ENCODE data around the gene DKC1. TPM values are rescaled to one million over a fixed set of nuclear protein-coding genes. Genes with fewer than 3 reads are reported as not detected.

Gene DKC1
- total RNA-seq, 2 experiments from 2014 or later = 64.7 to 69.3 TPM

GRCh38 chrX:154780968-154781367 lies 18.3 kb downstream of the DKC1 start:
- H3K4me3 Mint-ChIP-seq = no peak overlapping the region
- peaks cover 36% of the 10 kb centered on the region for H3K4me1 Mint-ChIP-seq
- no peak for DNase-seq
- no peaks in the 10 kb centered on the region for H3K9me3 Mint-ChIP-seq
- H3K27me3 Mint-ChIP-seq = no peaks in the 10 kb centered on the region
- peaks cover 44% of the 10 kb centered on the region for H3K36me3 Mint-ChIP-seq (ENCODE audit: low read depth)
- POLR2A ChIA-PET = no interaction called here
- no peak overlapping the region for H3K27ac Mint-ChIP-seq
- CTCF ChIA-PET = no interaction called here

- peaks cover 34% of the 10 kb centered on the region for H3K4me1 Mint-ChIP-seq
- no peaks in the 10 kb centered on the region for H3K27me3 Mint-ChIP-seq
- peak overlapping the region; percentile 54 for H3K4me3 Mint-ChIP-seq
- DNase-seq = no peak
- H3K27ac Mint-ChIP-seq = peak overlapping the region; percentile 79
- CTCF ChIA-PET = interaction anchor here (1.4 kb wide), 1 partner anchor 8 kb away, joined by 5 read pairs; no protein-coding TSS in a partner anchor
- no peaks in the 10 kb centered on the region for H3K9me3 Mint-ChIP-seq
- peaks cover 39% of the 10 kb centered on the region for H3K36me3 Mint-ChIP-seq (ENCODE audit: low read depth)
- POLR2A ChIA-PET = interaction anchor here (0.6 kb wide), 1 partner anchor 21 kb away, joined by 3 read pairs; no protein-coding TSS in a partner anchor
Observed at GRCh38 chrX:154784149-154784995, 21.7 kb downstream of the DKC1 start.

- H3K27me3 Mint-ChIP-seq = no peaks in the 10 kb centered on the region
- H3K4me3 Mint-ChIP-seq = no peak overlapping the region
- peaks cover 34% of the 10 kb centered on the region for H3K4me1 Mint-ChIP-seq
- POLR2A ChIA-PET = no interaction called here
- H3K27ac Mint-ChIP-seq = no peak overlapping the region
- CTCF ChIA-PET = interaction anchor here (1.4 kb wide), 1 partner anchor 9 kb away, joined by 5 read pairs; no protein-coding TSS in a partner anchor
- peaks cover 46% of the 10 kb centered on the region for H3K36me3 Mint-ChIP-seq (ENCODE audit: low read depth)
- DNase-seq = no peak
- H3K9me3 Mint-ChIP-seq = no peaks in the 10 kb centered on the region
Observed at GRCh38 chrX:154785716-154786115, 23.1 kb downstream of the DKC1 start.

- Mint-ChIP-seq H3K27ac (no peak overlapping the region), H3K36me3 (ENCODE audit: low read depth) (peaks cover 24% of the 10 kb centered on the region), H3K4me3 (no peak overlapping the region), H3K4me1 (peaks cover 8% of the 10 kb centered on the region), H3K27me3 (no peaks in the 10 kb centered on the region), H3K9me3 (no peaks in the 10 kb centered on the region)
- DNase-seq = no peak
- ChIA-PET POLR2A (no interaction called here), CTCF (interaction anchor here (0.8 kb wide), 1 partner anchor 9 kb away, joined by 3 read pairs; no protein-coding TSS in a partner anchor)
Observed at GRCh38 chrX:154791467-154791866, 28.8 kb downstream of the DKC1 start.

- Mint-ChIP-seq H3K36me3 (ENCODE audit: low read depth) (peaks cover 24% of the 10 kb centered on the region), H3K4me1 (peaks cover 11% of the 10 kb centered on the region), H3K9me3 (no peaks in the 10 kb centered on the region), H3K4me3 (no peak overlapping the region), H3K27ac (no peak overlapping the region), H3K27me3 (no peaks in the 10 kb centered on the region)
- no peak for DNase-seq
- POLR2A ChIA-PET = no interaction called here
- CTCF ChIA-PET = interaction anchor here (0.8 kb wide), 1 partner anchor 9 kb away, joined by 3 read pairs; no protein-coding TSS in a partner anchor
Observed at GRCh38 chrX:154791939-154792338, 29.3 kb downstream of the DKC1 start.

GRCh38 chrX:154793084-154793795 lies 30.6 kb downstream of the DKC1 start:
- Mint-ChIP-seq H3K27me3 (no peaks in the 10 kb centered on the region), H3K4me3 (no peak overlapping the region)

GRCh38 chrX:154795016-154795415 lies 32.4 kb downstream of the DKC1 start:
- Mint-ChIP-seq H3K27ac (no peak overlapping the region), H3K27me3 (no peaks in the 10 kb centered on the region), H3K36me3 (ENCODE audit: low read depth) (peaks cover 16% of the 10 kb centered on the region), H3K9me3 (no peaks in the 10 kb centered on the region), H3K4me3 (no peak overlapping the region), H3K4me1 (peaks cover 39% of the 10 kb centered on the region)
- ChIA-PET POLR2A (no interaction called here), CTCF (no interaction called here)
- no peak for DNase-seq

More at GRCh38 chrX:154793084-154793795, 30.6 kb downstream of the DKC1 start:
- POLR2A ChIA-PET = no interaction called here
- Mint-ChIP-seq H3K4me1 (peaks cover 24% of the 10 kb centered on the region), H3K36me3 (ENCODE audit: low read depth) (peaks cover 20% of the 10 kb centered on the region), H3K27ac (no peak overlapping the region), H3K9me3 (no peaks in the 10 kb centered on the region)
- CTCF ChIA-PET = no interaction called here
- DNase-seq = no peak

- peaks cover 3% of the 10 kb centered on the region for H3K36me3 Mint-ChIP-seq (ENCODE audit: low read depth)
- CTCF ChIA-PET = no interaction called here
- H3K4me3 Mint-ChIP-seq = no peak overlapping the region
- no peaks in the 10 kb centered on the region for H3K27me3 Mint-ChIP-seq
- POLR2A ChIA-PET = no interaction called here
- H3K4me1 Mint-ChIP-seq = peaks cover 56% of the 10 kb centered on the region
- no peaks in the 10 kb centered on the region for H3K9me3 Mint-ChIP-seq
- DNase-seq = no peak
- H3K27ac Mint-ChIP-seq = no peak overlapping the region
Observed at GRCh38 chrX:154797006-154797405, 34.3 kb downstream of the DKC1 start.

GRCh38 chrX:154799556-154800348 lies 37.1 kb downstream of the DKC1 start:
- no peak for DNase-seq
- H3K36me3 Mint-ChIP-seq (ENCODE audit: low read depth) = peaks cover 3% of the 10 kb centered on the region
- peak overlapping the region; percentile 32 for H3K4me3 Mint-ChIP-seq
- no peaks in the 10 kb centered on the region for H3K27me3 Mint-ChIP-seq
- peaks cover 74% of the 10 kb centered on the region for H3K4me1 Mint-ChIP-seq
- CTCF ChIA-PET = interaction anchor here (0.9 to 1.6 kb wide), 4 partner anchors 8 to 41 kb away, joined by 3 to 4 read pairs (median 3); no protein-coding TSS in a partner anchor
- POLR2A ChIA-PET = no interaction called here
- peak overlapping the region; percentile 76 for H3K27ac Mint-ChIP-seq
- H3K9me3 Mint-ChIP-seq = no peaks in the 10 kb centered on the region

- H3K4me3 Mint-ChIP-seq = peak overlapping the region; percentile 54
- H3K27me3 Mint-ChIP-seq = no peaks in the 10 kb centered on the region
- H3K36me3 Mint-ChIP-seq (ENCODE audit: low read depth) = peaks cover 3% of the 10 kb centered on the region
- ChIA-PET CTCF (interaction anchor here (0.9 to 1.6 kb wide), 3 partner anchors 9 to 34 kb away, joined by 3 to 4 read pairs (median 3); no protein-coding TSS in a partner anchor), POLR2A (no interaction called here)
- H3K4me1 Mint-ChIP-seq = peaks cover 75% of the 10 kb centered on the region
- no peaks in the 10 kb centered on the region for H3K9me3 Mint-ChIP-seq
- no peak for DNase-seq
- H3K27ac Mint-ChIP-seq = peak overlapping the region; percentile 43
Observed at GRCh38 chrX:154800478-154801210, 38.0 kb downstream of the DKC1 start.

GRCh38 chrX:154802947-154803346 lies 40.3 kb downstream of the DKC1 start:
- H3K4me1 Mint-ChIP-seq = peaks cover 65% of the 10 kb centered on the region
- no peak for DNase-seq
- ChIA-PET POLR2A (no interaction called here), CTCF (no interaction called here)
- H3K4me3 Mint-ChIP-seq = peak overlapping the region; percentile 44
- no peaks in the 10 kb centered on the region for H3K9me3 Mint-ChIP-seq
- peaks cover 3% of the 10 kb centered on the region for H3K36me3 Mint-ChIP-seq (ENCODE audit: low read depth)
- peak overlapping the region; percentile 80 for H3K27ac Mint-ChIP-seq
- H3K27me3 Mint-ChIP-seq = peaks cover 5% of the 10 kb centered on the region
